BJ (cell line): Measurements from ENCODE around the gene CDC5L. TPM values are rescaled to one million over a fixed set of nuclear protein-coding genes. Genes with fewer than 3 reads are reported as not detected.

ENCODE experiments used
- CTCF ChIA-PET: fragments of 350-600 bp; formaldehyde crosslinking; extraction: SDS; loops from one replicate; lab custom pipeline; 2021; ENCODE audit warnings: antibody characterized with exemption, inconsistent platforms; lab: Yijun Ruan, JAX
- POLR2A ChIA-PET: fragments of 300-600 bp; sonication (Branson Sonifier 250); formaldehyde crosslinking; extraction: SDS; loops from one replicate; lab custom pipeline; 2021; ENCODE audit warnings: antibody characterized with exemption; lab: Charles Lee
- DNase-seq: peaks from one replicate; pipeline ENCODE4 v3.0.0-alpha.2; 2011; ENCODE audit warnings: low read depth
- H3K27me3 ChIP-seq: 2 replicates; pipeline ENCODE4 v1.6.0; 2011; ENCODE audit warnings: low read length; ENCODE audit not compliant: control insufficient read depth, insufficient read depth
- H3K36me3 ChIP-seq: 2 replicates; pipeline ENCODE4 v1.5.1; 2011; ENCODE audit warnings: low read length; ENCODE audit not compliant: control insufficient read depth, insufficient read depth
- H3K4me3 ChIP-seq: 2 replicates; pipeline ENCODE4 v1.5.1; 2011; ENCODE audit warnings: low read depth, mild to moderate bottlenecking, control low read depth, low read length
- polyA plus RNA-seq: library from polyadenylated mRNA; depleted of rRNA; stranded (reverse); fragments of >200 nt; gene quantifications from 2 replicates; pipeline ENCODE4 v1.2.3, GENCODE V29; 2011
- TF ChIP-seq, protein P1 (sequence below): IDR thresholded peaks from 2 replicates; pipeline ENCODE4 v1.5.1; 2011; ENCODE audit warnings: low read depth, mild to moderate bottlenecking, control low read depth, inconsistent platforms, low read length, moderate library complexity; ENCODE audit not compliant: insufficient read depth

CDC5L gene
- polyA plus RNA-seq, 1 experiment, result 7.6 TPM

DNA sequence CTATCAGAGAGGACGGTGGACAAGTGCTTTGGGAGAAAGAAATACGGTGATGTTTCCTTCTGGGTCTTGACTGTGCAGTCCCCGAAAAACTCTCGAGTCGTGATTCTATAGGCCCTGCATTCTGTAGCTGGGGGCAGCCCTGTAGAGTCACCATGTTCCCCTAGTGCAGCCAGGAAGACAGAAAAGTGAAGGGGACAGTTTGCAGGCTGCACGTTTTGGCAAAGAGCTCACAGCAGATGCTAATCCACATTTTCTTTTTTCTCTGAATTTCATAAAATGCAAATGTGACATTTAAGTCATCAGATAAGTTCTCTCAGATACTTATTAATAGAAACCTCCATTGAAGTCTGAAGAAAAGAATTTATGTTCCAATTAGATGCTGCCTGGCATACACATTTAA is 25.6 kb upstream of the CDC5L start:
- Histone ChIP-seq H3K4me3 (no peak overlapping the region), H3K27me3 (peaks cover 11% of the 10 kb centered on the region), H3K36me3 (no peaks in the 10 kb centered on the region)
- ChIA-PET POLR2A (no interaction called here), CTCF (no interaction called here)
- DNase-seq, result no peak
- TF ChIP-seq, protein P1, sequence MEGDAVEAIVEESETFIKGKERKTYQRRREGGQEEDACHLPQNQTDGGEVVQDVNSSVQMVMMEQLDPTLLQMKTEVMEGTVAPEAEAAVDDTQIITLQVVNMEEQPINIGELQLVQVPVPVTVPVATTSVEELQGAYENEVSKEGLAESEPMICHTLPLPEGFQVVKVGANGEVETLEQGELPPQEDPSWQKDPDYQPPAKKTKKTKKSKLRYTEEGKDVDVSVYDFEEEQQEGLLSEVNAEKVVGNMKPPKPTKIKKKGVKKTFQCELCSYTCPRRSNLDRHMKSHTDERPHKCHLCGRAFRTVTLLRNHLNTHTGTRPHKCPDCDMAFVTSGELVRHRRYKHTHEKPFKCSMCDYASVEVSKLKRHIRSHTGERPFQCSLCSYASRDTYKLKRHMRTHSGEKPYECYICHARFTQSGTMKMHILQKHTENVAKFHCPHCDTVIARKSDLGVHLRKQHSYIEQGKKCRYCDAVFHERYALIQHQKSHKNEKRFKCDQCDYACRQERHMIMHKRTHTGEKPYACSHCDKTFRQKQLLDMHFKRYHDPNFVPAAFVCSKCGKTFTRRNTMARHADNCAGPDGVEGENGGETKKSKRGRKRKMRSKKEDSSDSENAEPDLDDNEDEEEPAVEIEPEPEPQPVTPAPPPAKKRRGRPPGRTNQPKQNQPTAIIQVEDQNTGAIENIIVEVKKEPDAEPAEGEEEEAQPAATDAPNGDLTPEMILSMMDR, result no peak

DNA sequence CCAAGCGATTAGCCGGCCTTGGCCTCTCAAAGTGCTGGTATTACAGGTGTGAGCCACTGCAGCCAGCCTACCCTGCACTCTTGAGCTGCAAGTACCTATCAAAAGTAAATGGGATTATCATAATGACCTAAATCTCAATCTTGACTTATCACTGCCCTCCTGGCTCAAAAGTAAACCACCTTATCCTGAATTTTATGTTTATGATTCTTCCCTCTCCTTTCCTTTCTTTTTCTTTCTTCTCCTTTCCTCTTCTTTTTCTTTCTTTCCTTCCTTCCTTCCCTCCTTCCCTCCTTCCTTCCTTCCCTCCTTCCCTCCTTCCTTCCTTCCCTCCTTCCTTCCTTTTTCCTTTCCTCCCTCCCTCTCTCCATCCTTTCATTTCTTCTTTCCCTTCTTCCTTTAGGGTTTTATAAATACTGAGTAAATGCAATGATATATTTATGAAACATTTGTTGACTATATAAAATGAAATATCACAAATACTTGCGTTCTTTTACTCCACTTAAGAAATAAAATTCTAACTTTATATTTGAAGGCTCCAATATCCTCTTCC is 24.1 kb upstream of the CDC5L start:
- POLR2A ChIA-PET, result no interaction called here
- Histone ChIP-seq H3K27me3 (peaks cover 8% of the 10 kb centered on the region), H3K36me3 (no peaks in the 10 kb centered on the region), H3K4me3 (no peak overlapping the region)
- CTCF ChIA-PET, result no interaction called here
- TF ChIP-seq, protein P1, result no peak
- DNase-seq, result no peak

DNA sequence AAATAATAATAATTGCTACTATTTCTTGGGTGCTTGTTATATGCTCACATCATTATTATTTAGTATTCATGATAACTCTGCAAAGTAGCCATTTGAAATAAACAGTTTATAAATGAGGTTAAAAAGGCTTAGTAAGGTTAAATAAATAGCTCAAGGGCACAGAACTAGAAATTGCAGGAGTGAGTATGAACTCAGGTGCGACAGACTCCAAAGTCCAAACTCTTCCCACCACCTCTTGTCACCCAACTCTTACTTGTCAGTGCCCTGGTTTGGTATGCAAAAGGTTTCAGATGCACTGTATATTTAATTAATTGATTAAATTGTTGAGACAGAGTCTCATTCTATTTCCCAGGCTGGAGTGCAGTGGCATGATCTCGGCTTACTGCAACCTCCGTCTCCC is 20.7 kb upstream of the CDC5L start:
- H3K27me3 ChIP-seq, result peaks cover 3% of the 10 kb centered on the region
- POLR2A ChIA-PET, result no interaction called here
- no peaks in the 10 kb centered on the region for H3K36me3 ChIP-seq
- TF ChIP-seq, protein P1, result no peak
- no peak for DNase-seq
- no peak overlapping the region for H3K4me3 ChIP-seq
- CTCF ChIA-PET, result no interaction called here

DNA sequence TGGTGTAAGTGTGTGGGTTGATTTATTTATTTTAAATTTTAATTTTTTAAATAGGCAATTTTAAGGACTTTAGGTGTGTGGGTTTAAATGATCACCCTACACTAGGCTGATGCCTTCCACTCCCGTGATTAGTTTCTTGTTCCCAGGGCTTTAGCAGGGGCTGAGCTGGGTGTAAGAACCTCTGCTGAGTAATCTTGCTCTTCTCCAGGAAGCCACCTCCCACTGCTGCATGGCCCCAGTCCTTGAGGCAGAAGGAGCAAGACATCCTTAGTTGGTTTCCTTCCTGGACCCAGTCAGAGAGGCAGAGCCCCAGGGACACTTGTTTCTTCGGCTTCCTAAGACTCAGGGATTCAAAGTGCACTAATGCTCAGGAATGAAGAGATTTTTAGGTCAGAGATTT is 19.8 kb upstream of the CDC5L start:
- POLR2A ChIA-PET, result no interaction called here
- no peak for DNase-seq
- Histone ChIP-seq H3K27me3 (peaks cover 2% of the 10 kb centered on the region), H3K36me3 (no peaks in the 10 kb centered on the region), H3K4me3 (no peak overlapping the region)
- CTCF ChIA-PET, result interaction anchor here (1.8 kb wide), 1 partner anchor 19 kb away, joined by 5 read pairs; the partner anchor contains the start of gene CDC5L
- TF ChIP-seq, protein P1, result no peak

DNA sequence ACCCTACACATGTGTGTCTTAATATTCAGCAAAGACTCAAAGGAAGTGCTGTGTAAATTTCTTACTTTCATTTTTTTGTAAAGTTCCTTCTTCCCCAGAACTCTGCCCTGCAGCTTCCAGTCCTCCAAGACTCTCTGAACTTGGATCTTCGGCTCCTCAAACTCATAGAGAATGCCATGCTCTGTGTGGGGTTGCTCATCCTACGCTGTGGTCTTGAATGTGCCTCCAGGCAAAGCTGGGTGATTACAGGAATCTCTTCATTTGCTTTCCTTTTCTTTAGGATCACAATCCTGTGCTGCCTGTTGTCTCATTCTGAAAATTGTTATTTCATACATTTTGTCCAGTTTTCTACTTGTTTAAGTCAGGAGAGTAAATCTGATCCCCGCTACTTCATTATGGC is 14.5 kb upstream of the CDC5L start:
- CTCF ChIA-PET, result no interaction called here
- no peaks in the 10 kb centered on the region for H3K36me3 ChIP-seq
- POLR2A ChIA-PET, result no interaction called here
- DNase-seq, result no peak
- TF ChIP-seq, protein P1, result no peak
- peaks cover 7% of the 10 kb centered on the region for H3K27me3 ChIP-seq
- no peak overlapping the region for H3K4me3 ChIP-seq
